Uterus (tissue), 2 donors: Measurements from ENCODE around the gene NUP93.

Experiments used
- CTCF ChIP-seq, 4 experiments: fragments of 200-600 bp in 2 of 4; fragments of 450-650 bp in 2 of 4; sonication (generic) in 2 of 4; IDR thresholded peaks; one replicate each; pipeline ENCODE4 v1.5.1; 2016 to 2019; ENCODE audit warnings: antibody characterized with exemption in 4 of 4, mild to moderate bottlenecking in 2 of 4, moderate library complexity in 1 of 4
- POLR2A ChIP-seq, 2 donors: fragments of 450-650 bp; IDR thresholded peaks; one replicate each; pipeline ENCODE4 v1.6.1; 2016; ENCODE audit warnings: antibody characterized with exemption in 2 of 2, mild to moderate bottlenecking in 1 of 2, moderate library complexity in 1 of 2

GRCh38 chr16:56874800-56875199 lies 144.9 kb downstream of the NUP93 start:
- TF ChIP-seq POLR2A (IDR thresholded peaks at IDR 0.05), result no peak
- no peak for TF ChIP-seq CTCF (IDR thresholded peaks at IDR 0.05)
